A549 (cell line): Measurements from ENCODE around the gene GATB. TPM values are rescaled to one million over a fixed set of nuclear protein-coding genes. Genes with fewer than 3 reads are reported as not detected.

Source experiments
- ATAC-seq, 2 experiments: fragments of 200-7000 bp in 1 of 2; fragments of >200 bp in 1 of 2; cut with Nextera tagmentation in 1 of 2; cut with Tn5 transposase in 1 of 2; 3 replicates each; pipeline versions ENCODE4 v1.8.0 to v1.9.1; 2018 to 2020; ENCODE audit warnings: mild to moderate bottlenecking in 1 of 2, moderate library complexity in 1 of 2
- CTCF ChIA-PET: fragments of 300-600 bp; sonication (Branson Sonifier 250); formaldehyde crosslinking; extraction: SDS; loops from one replicate; lab custom pipeline; 2021; ENCODE audit warnings: antibody characterized with exemption, inconsistent platforms; lab: Yijun Ruan, JAX
- POLR2A ChIA-PET: fragments of 350-600 bp; formaldehyde crosslinking; extraction: SDS; loops from one replicate; lab custom pipeline; 2021; ENCODE audit warnings: antibody characterized with exemption, inconsistent platforms; lab: Yijun Ruan, JAX
- DNase-seq, 2 experiments: peaks; one replicate each; pipeline versions ENCODE4 v3.0.0 to v3.0.0-alpha.2; 2011 to 2016; ENCODE audit warnings: low read depth in 1 of 2, low spot score in 1 of 2
- FAIRE-seq: peaks from 2 replicates; lab custom pipeline; 2011; peaks lifted over from hg19 to GRCh38; lab: Jason Lieb, UNC
- H3K27ac ChIP-seq, 2 experiments: fragments of >200 bp; sonication (Bioruptor Twin); formaldehyde crosslinking; 3 replicates each; pipeline ENCODE4 v1.5.1; 2016 to 2017
- H3K4me1 ChIP-seq: fragments of >200 bp; sonication (Bioruptor Twin); formaldehyde crosslinking; 3 replicates; pipeline ENCODE4 v1.6.1; 2016
- H3K4me2 ChIP-seq: fragments of >200 bp; sonication (Bioruptor Twin); formaldehyde crosslinking; 3 replicates; pipeline ENCODE4 v1.6.1; 2016
- H3K4me3 ChIP-seq: fragments of >200 bp; sonication (Bioruptor Twin); formaldehyde crosslinking; 3 replicates; pipeline ENCODE4 v1.5.1; 2016
- H3K9me3 ChIP-seq: fragments of >200 bp; sonication (Bioruptor Twin); formaldehyde crosslinking; 3 replicates; pipeline ENCODE4 v1.6.1; 2016
- CBX8 ChIP-seq: fragments of 200-600 bp; sonication (generic); IDR thresholded peaks from 2 replicates; pipeline ENCODE4 v1.6.1; 2016
- CHD2 ChIP-seq: fragments of 150-350 bp; IDR thresholded peaks from 2 replicates; pipeline ENCODE4 v1.6.1; 2014; ENCODE audit warnings: low read length; ENCODE audit not compliant: partially characterized antibody
- CHD4 ChIP-seq: fragments of 200-600 bp; sonication (generic); IDR thresholded peaks from 2 replicates; pipeline ENCODE4 v1.6.1; 2016; ENCODE audit warnings: antibody characterized with exemption, mild to moderate bottlenecking, borderline replicate concordance
- EP300 ChIP-seq, 2 experiments: fragments of >200 bp; sonication (Bioruptor Twin); formaldehyde crosslinking; IDR thresholded peaks; 2 replicates in 1 of 2; 3 replicates in 1 of 2; pipeline ENCODE4 v1.6.1; 2016 to 2017
- ESRRA ChIP-seq: fragments of 150-350 bp; IDR thresholded peaks from 2 replicates; pipeline ENCODE4 v1.6.1; 2014; ENCODE audit warnings: mild to moderate bottlenecking, low read length, borderline replicate concordance
- FOSB ChIP-seq: fragments of 250-450 bp; sonication (Bioruptor Pico); IDR thresholded peaks from 2 replicates; pipeline ENCODE4 v1.5.0; 2020; ENCODE audit warnings: mild to moderate bottlenecking, moderate library complexity
- FOXS1 ChIP-seq: fragments of 250-450 bp; sonication (Bioruptor Pico); IDR thresholded peaks from 2 replicates; pipeline ENCODE4 v1.5.0; 2020; ENCODE audit warnings: mild to moderate bottlenecking, moderate library complexity
- HOXA7 ChIP-seq: fragments of 250-450 bp; sonication (Bioruptor Pico); IDR thresholded peaks from 2 replicates; pipeline ENCODE4 v1.5.0; 2020; ENCODE audit warnings: mild to moderate bottlenecking, moderate library complexity
- JUNB ChIP-seq: fragments of >200 bp; sonication (Bioruptor Twin); formaldehyde crosslinking; IDR thresholded peaks from 2 replicates; pipeline ENCODE4 v1.6.1; 2016
- KDM1A ChIP-seq: fragments of 200-600 bp; sonication (generic); IDR thresholded peaks from 2 replicates; pipeline ENCODE4 v1.6.1; 2016; ENCODE audit warnings: low read depth, mild to moderate bottlenecking
- MAZ ChIP-seq: fragments of 150-350 bp; IDR thresholded peaks from 2 replicates; pipeline ENCODE4 v1.6.1; 2014; ENCODE audit warnings: antibody characterized with exemption, low read depth, low read length, borderline replicate concordance
- MYC ChIP-seq: IDR thresholded peaks from 2 replicates; pipeline ENCODE4 v1.6.1; 2012; ENCODE audit warnings: mild to moderate bottlenecking, inconsistent platforms, low read length, improper control_type of control experiment, borderline replicate concordance
- NFE2L2 ChIP-seq: fragments of 150-350 bp; conservative IDR thresholded peaks from 2 replicates; pipeline ENCODE4 v1.6.1; 2014; ENCODE audit warnings: low read length
- NR3C1 ChIP-seq: fragments of >200 bp; sonication (Bioruptor Twin); formaldehyde crosslinking; IDR thresholded peaks from 3 replicates; pipeline ENCODE4 v1.6.1; 2017
- PHF8 ChIP-seq: fragments of 200-600 bp; sonication (generic); IDR thresholded peaks from 2 replicates; pipeline ENCODE4 v1.6.1; 2016; ENCODE audit warnings: low read depth, mild to moderate bottlenecking, antibody characterized with exemption, moderate library complexity, borderline replicate concordance
- POLR2A ChIP-seq: IDR thresholded peaks from 2 replicates; pipeline ENCODE4 v1.6.1; 2012; ENCODE audit warnings: mild to moderate bottlenecking, low read length
- RAD21 ChIP-seq, 2 experiments: fragments of >200 bp in 1 of 2; sonication (Bioruptor Twin) in 1 of 2; formaldehyde crosslinking in 1 of 2; IDR thresholded peaks in 1 of 2; conservative IDR thresholded peaks in 1 of 2; 2 replicates in 1 of 2; 3 replicates in 1 of 2; pipeline ENCODE4 v1.6.1; 2012 to 2018; ENCODE audit warnings: inconsistent platforms in 1 of 2
- RARB ChIP-seq: fragments of 250-450 bp; sonication (Bioruptor Pico); IDR thresholded peaks from 2 replicates; pipeline ENCODE4 v1.8.0; 2021; ENCODE audit warnings: mild to moderate bottlenecking, moderate library complexity
- RCOR1 ChIP-seq: fragments of 150-350 bp; IDR thresholded peaks from 2 replicates; pipeline ENCODE4 v1.6.1; 2014; ENCODE audit warnings: antibody characterized with exemption, low read length, low read depth
- RFX5 ChIP-seq: fragments of 450-650 bp; IDR thresholded peaks from 2 replicates; pipeline ENCODE4 v1.7.1; 2014; ENCODE audit warnings: antibody characterized with exemption, mild to moderate bottlenecking, moderate library complexity
- SMC3 ChIP-seq: fragments of >200 bp; sonication (Bioruptor Twin); formaldehyde crosslinking; IDR thresholded peaks from 3 replicates; pipeline ENCODE4 v1.6.1; 2018; ENCODE audit warnings: inconsistent platforms
- SREBF2 ChIP-seq: fragments of 450-650 bp; IDR thresholded peaks from 2 replicates; pipeline ENCODE4 v1.6.1; 2014; ENCODE audit warnings: mild to moderate bottlenecking, moderate library complexity
- ZNF302 ChIP-seq: fragments of 250-450 bp; sonication (Bioruptor Pico); IDR thresholded peaks from 2 replicates; pipeline ENCODE4 v1.9.0; 2021; ENCODE audit warnings: inconsistent platforms, mild to moderate bottlenecking, moderate library complexity
- WGBS: methylation state at CpG from one replicate; pipeline ENCODE4 v1.1.6; 2017; ENCODE audit errors: missing lambda C conversion rate; 5-methylcytosine and 5-hydroxymethylcytosine counted together
- polyA plus RNA-seq, 4 experiments: library from polyadenylated mRNA; depleted of rRNA in 3 of 4; stranded (reverse); fragments of >200 nt; fragmentation: RNase III in 1 of 4; extraction: RNeasy Plus Mini Kit Qiagen cat#74134 plus additional on column Dnase treatment in 1 of 4; gene quantifications; 2 replicates in 3 of 4; 3 replicates in 1 of 4; pipeline ENCODE4 v1.2.3, GENCODE V29; 2011 to 2017
- TF ChIP-seq, protein P1 (sequence below): IDR thresholded peaks from 2 replicates; pipeline ENCODE4 v1.6.1; 2012; ENCODE audit warnings: low read depth, borderline replicate concordance
- TF ChIP-seq, protein P2 (sequence below): IDR thresholded peaks from 2 replicates; pipeline ENCODE4 v1.6.1; 2012
- TF ChIP-seq, protein P3 (sequence below): fragments of >200 bp; sonication (Bioruptor Twin); formaldehyde crosslinking; IDR thresholded peaks from 2 replicates; pipeline ENCODE4 v1.6.1; 2016
- TF ChIP-seq, protein P4 (sequence below): fragments of 250-450 bp; sonication (Bioruptor Pico); IDR thresholded peaks from 2 replicates; pipeline ENCODE4 v1.5.0; 2020; ENCODE audit warnings: low read depth, mild to moderate bottlenecking, moderate library complexity
- TF ChIP-seq, protein P5 (sequence below): IDR thresholded peaks from 2 replicates; pipeline ENCODE4 v1.6.1; 2012
- TF ChIP-seq, protein P6 (sequence below): fragments of 450-650 bp; IDR thresholded peaks from 2 replicates; pipeline ENCODE4 v1.6.1; 2014; ENCODE audit warnings: antibody characterized with exemption

The GATB gene
- polyA plus RNA-seq, 2 of the 4 experiments (the other 2 are of a cell fraction), result 12.1 to 17.8 TPM

DNA sequence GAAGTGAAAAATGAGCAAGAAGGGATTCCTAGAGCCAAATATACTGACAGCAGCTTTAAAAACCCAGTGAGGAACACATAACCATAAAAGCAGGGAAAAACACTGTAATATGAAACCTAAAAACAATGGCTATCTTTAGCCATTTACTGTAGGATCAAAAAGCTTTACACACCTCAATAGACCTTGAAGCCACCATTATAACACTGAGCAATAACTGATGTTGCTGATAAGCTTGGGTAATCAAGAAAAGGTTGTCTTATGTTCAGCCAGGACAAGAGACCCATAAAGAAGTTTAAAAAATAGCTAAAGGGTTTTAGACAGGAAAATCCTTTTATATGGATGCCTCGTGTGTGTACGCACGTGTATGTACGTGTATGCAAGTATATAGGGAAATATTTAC is 16.9 kb downstream of the GATB start:
- no peak overlapping the region for H3K4me3 ChIP-seq
- no peak for ATAC-seq
- no peak for FAIRE-seq
- H3K9me3 ChIP-seq, result no peaks in the 10 kb centered on the region
- WGBS, result 94% methylated on average over 4 of the region's 4 CpGs
- DNase-seq, result no peak
- ChIA-PET CTCF (interaction anchor here (1.4 kb wide), 1 partner anchor 17 kb away, joined by 3 read pairs; the partner anchor contains the start of gene GATB), POLR2A (no interaction called here)
- TF ChIP-seq PHF8, result no peak
- TF ChIP-seq RFX5, result no peak
- no peak for TF ChIP-seq KDM1A
- TF ChIP-seq, protein P1, sequence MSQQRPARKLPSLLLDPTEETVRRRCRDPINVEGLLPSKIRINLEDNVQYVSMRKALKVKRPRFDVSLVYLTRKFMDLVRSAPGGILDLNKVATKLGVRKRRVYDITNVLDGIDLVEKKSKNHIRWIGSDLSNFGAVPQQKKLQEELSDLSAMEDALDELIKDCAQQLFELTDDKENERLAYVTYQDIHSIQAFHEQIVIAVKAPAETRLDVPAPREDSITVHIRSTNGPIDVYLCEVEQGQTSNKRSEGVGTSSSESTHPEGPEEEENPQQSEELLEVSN, result no peak
- TF ChIP-seq, protein P2, sequence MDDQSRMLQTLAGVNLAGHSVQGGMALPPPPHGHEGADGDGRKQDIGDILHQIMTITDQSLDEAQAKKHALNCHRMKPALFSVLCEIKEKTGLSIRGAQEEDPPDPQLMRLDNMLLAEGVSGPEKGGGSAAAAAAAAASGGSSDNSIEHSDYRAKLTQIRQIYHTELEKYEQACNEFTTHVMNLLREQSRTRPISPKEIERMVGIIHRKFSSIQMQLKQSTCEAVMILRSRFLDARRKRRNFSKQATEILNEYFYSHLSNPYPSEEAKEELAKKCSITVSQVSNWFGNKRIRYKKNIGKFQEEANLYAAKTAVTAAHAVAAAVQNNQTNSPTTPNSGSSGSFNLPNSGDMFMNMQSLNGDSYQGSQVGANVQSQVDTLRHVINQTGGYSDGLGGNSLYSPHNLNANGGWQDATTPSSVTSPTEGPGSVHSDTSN, result no peak
- TF ChIP-seq, protein P3, sequence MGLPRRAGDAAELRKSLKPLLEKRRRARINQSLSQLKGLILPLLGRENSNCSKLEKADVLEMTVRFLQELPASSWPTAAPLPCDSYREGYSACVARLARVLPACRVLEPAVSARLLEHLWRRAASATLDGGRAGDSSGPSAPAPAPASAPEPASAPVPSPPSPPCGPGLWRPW, result no peak
- TF ChIP-seq, protein P4, sequence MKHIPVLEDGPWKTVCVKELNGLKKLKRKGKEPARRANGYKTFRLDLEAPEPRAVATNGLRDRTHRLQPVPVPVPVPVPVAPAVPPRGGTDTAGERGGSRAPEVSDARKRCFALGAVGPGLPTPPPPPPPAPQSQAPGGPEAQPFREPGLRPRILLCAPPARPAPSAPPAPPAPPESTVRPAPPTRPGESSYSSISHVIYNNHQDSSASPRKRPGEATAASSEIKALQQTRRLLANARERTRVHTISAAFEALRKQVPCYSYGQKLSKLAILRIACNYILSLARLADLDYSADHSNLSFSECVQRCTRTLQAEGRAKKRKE (CRISPR knock-in tag), result no peak
- TF ChIP-seq FOXS1 (CRISPR knock-in tag), result no peak
- no peak for TF ChIP-seq ESRRA
- TF ChIP-seq ZNF302 (CRISPR knock-in tag), result no peak
- TF ChIP-seq JUNB, result no peak
- no peak for TF ChIP-seq NFE2L2
- TF ChIP-seq, protein P5, sequence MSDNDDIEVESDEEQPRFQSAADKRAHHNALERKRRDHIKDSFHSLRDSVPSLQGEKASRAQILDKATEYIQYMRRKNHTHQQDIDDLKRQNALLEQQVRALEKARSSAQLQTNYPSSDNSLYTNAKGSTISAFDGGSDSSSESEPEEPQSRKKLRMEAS, result no peak
- TF ChIP-seq RAD21 (conservative IDR thresholded peaks at IDR 0.05 in 1 of 2, IDR thresholded peaks at IDR 0.05 in 1 of 2), result no peak
- no peak for TF ChIP-seq POLR2A
- TF ChIP-seq RARB (CRISPR knock-in tag), result no peak
- TF ChIP-seq, protein P6, sequence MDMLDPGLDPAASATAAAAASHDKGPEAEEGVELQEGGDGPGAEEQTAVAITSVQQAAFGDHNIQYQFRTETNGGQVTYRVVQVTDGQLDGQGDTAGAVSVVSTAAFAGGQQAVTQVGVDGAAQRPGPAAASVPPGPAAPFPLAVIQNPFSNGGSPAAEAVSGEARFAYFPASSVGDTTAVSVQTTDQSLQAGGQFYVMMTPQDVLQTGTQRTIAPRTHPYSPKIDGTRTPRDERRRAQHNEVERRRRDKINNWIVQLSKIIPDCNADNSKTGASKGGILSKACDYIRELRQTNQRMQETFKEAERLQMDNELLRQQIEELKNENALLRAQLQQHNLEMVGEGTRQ, result no peak
- no peak for TF ChIP-seq NR3C1
- no peak for TF ChIP-seq RCOR1
- no peak for TF ChIP-seq MYC
- peaks cover 8% of the 10 kb centered on the region; the same call in 2 of the 3 replicates for H3K4me1 ChIP-seq
- H3K27ac ChIP-seq, result no peak overlapping the region
- no peak overlapping the region for H3K4me2 ChIP-seq

DNA sequence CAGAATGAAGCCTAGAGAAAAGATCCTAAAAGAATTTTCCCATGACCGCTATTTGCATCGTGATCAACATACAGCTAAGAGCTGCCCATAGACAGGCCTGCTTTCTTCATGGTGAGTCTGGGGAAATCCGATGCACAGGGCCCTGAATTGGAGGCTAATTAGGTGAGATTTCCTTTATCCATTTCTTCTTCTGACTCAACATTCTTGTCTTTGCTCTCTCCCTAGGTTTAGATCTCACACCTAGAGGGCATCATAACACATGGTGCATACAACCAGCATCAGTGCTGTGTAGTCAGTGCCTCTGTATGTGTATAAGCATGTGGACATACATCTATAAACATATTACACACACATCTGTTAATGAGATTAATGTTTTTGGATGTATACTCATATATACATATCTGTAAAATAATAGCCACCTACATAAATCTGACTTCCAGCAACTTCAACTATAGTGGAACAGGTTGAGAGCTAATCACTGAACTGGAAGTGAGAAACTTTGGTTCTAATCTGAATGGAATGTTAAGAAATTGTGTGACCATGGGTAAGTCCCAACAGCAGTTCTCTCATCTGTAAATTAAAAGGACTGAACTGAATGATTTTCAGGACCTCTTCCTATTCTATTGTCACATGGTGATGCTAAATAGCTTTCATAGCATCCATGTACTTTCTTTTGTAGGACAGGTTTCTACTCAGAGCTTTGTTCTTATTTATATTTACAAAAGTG is 17.5 kb downstream of the GATB start:
- no peak for ATAC-seq
- Histone ChIP-seq H3K4me1 (peaks cover 8% of the 10 kb centered on the region; the same call in 2 of the 3 replicates), H3K27ac (no peak overlapping the region), H3K4me3 (no peak overlapping the region), H3K4me2 (no peak overlapping the region), H3K9me3 (no peaks in the 10 kb centered on the region)
- WGBS, result 89% methylated on average over 3 of the region's 3 CpGs
- POLR2A ChIA-PET, result no interaction called here
- CTCF ChIA-PET, result interaction anchor here (1.4 kb wide), 1 partner anchor 17 kb away, joined by 3 read pairs; the partner anchor contains the start of gene GATB
- no peak for DNase-seq
- FAIRE-seq, result no peak
- TF ChIP-seq ESRRA (no peak), HOXA7 (CRISPR knock-in tag) (no peak), CBX8 (no peak), SMC3 (no peak), CHD2 (no peak), MYC (no peak), RFX5 (no peak), SREBF2 (no peak), CHD4 (no peak), POLR2A (no peak), MAZ (no peak), NR3C1 (no peak), FOSB (CRISPR knock-in tag) (no peak), EP300 (IDR thresholded peaks at IDR 0.05) (no peak), RAD21 (conservative IDR thresholded peaks at IDR 0.05 in 1 of 2, IDR thresholded peaks at IDR 0.05 in 1 of 2) (no peak)
- TF ChIP-seq, protein P1, result no peak
